ENCODE results near the gene KLF6. TPM values are rescaled to one million over a fixed set of nuclear protein-coding genes. Genes with fewer than 3 reads are reported as not detected.

Gene KLF6
- total and polyA plus RNA-seq, 2 donors (not counting 1 experiment from before 2014, with no cell fraction given), result 175 to 921 TPM

DNA sequence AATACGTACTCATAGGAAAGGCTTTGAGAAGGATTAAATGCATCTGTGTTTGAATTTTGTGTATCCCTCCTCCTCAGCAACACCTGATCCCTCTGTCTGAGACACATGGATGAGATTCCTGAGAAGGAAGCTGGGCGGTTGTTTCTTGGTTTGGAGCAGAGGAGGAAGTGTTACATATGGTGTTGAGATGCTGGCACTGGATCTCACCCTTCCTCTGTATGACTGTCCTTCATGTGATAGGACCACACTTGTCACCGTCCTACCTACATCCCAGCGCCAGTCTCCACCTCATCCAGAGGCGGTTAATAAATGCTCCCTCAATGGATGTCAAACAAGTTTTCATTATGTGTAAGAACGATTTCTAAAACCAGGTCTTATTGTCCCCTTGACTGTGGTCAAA is 49.4 kb upstream of the KLF6 start:
- POLR2A ChIA-PET, result no interaction called here
- Mint-ChIP-seq H3K4me3 (no peak overlapping the region), H3K9me3 (ENCODE audit: insufficient read depth) (no peaks in the 10 kb centered on the region), H3K27ac (no peak overlapping the region), H3K27me3 (no peaks in the 10 kb centered on the region), H3K4me1 (peaks cover 19% of the 10 kb centered on the region)
- Histone ChIP-seq H3K4me3 (ENCODE audit: control extremely low read depth in 1 of 5, extremely low read depth in 1 of 5, insufficient read depth in 1 of 5, low read depth in 2 of 5, low read length in 4 of 5) (no peak overlapping the region), H3K4me2 (replicated peaks; ENCODE audit: low read depth, low read length, poor library complexity, severe bottlenecking) (no peak overlapping the region), H4K20me1 (ENCODE audit: control insufficient read depth, insufficient read depth, low read length, poor library complexity, severe bottlenecking) (no peaks in the 10 kb centered on the region), H3K4me1 (ENCODE audit: control insufficient read depth in 2 of 2, insufficient read depth in 2 of 2, low read length in 2 of 2) (peaks cover 14 to 17% of the 10 kb centered on the region in 2 donors), H3K79me2 (ENCODE audit: control insufficient read depth, insufficient read depth, low read length) (no peaks in the 10 kb centered on the region), H3K27me3 (replicated peaks in 1 of 4; ENCODE audit: control extremely low read depth in 1 of 4, control insufficient read depth in 3 of 4, insufficient read depth in 4 of 4, low read length in 3 of 4) (no peaks in the 10 kb centered on the region), H3K27ac (ENCODE audit: low read length in 2 of 2) (no peak overlapping the region), H2AFZ (ENCODE audit: insufficient read depth, low read depth, low read length, poor library complexity, severe bottlenecking) (no peak overlapping the region), H3K9me3 (ENCODE audit: control extremely low read depth in 1 of 3, control insufficient read depth in 2 of 3, insufficient read depth in 1 of 3, low read length in 2 of 3) (no peaks in the 10 kb centered on the region), H3K9ac (ENCODE audit: low read length) (no peak overlapping the region), H3K36me3 (replicated peaks in 1 of 2; ENCODE audit: control extremely low read depth in 1 of 2, control insufficient read depth in 1 of 2, extremely low read depth in 1 of 2, insufficient read depth in 2 of 2, low read length in 1 of 2) (no peaks in the 10 kb centered on the region)
- CTCF ChIA-PET, result no interaction called here
- DNase-seq, result no peak
- intact Hi-C loops (cut with micrococcal nuclease), result no loop called here
- ATAC-seq (ENCODE audit: low read depth), result no peak
- 100% methylated on average over 2 of the region's 6 CpGs for WGBS (ENCODE audit: insufficient coverage)
- TF ChIP-seq, protein P1, sequence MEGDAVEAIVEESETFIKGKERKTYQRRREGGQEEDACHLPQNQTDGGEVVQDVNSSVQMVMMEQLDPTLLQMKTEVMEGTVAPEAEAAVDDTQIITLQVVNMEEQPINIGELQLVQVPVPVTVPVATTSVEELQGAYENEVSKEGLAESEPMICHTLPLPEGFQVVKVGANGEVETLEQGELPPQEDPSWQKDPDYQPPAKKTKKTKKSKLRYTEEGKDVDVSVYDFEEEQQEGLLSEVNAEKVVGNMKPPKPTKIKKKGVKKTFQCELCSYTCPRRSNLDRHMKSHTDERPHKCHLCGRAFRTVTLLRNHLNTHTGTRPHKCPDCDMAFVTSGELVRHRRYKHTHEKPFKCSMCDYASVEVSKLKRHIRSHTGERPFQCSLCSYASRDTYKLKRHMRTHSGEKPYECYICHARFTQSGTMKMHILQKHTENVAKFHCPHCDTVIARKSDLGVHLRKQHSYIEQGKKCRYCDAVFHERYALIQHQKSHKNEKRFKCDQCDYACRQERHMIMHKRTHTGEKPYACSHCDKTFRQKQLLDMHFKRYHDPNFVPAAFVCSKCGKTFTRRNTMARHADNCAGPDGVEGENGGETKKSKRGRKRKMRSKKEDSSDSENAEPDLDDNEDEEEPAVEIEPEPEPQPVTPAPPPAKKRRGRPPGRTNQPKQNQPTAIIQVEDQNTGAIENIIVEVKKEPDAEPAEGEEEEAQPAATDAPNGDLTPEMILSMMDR (IDR thresholded peaks at IDR 0.05), result no peak
- no peak for TF ChIP-seq EZH2 (IDR thresholded peaks at IDR 0.05; ENCODE audit: borderline replicate concordance, insufficient read depth, low read depth, low read length, poor library complexity, severe bottlenecking)

DNA sequence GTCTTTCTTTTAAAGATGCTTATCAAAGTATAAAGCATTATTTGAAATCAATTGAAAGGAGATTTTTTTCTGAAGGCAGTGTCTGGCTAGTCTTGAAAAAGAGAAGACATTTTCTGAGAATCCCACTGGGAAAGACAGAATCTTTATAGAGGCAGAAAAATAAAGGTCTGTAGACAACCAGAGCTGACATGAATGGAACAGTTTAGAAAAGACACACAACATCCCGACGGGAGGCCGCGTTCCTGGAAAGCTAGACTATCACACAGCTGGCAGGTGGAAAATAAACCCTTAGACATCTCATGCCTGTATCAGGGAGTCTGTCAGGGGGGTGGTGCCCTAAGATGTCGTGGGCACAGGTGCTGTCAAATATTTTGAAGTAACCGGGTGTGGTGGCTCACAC is 48.0 kb upstream of the KLF6 start:
- Histone ChIP-seq H3K79me2 (ENCODE audit: control insufficient read depth, insufficient read depth, low read length) (no peaks in the 10 kb centered on the region), H3K4me2 (replicated peaks; ENCODE audit: low read depth, low read length, poor library complexity, severe bottlenecking) (no peak overlapping the region), H3K4me3 (ENCODE audit: control extremely low read depth in 1 of 5, extremely low read depth in 1 of 5, insufficient read depth in 1 of 5, low read depth in 2 of 5, low read length in 4 of 5) (no peak overlapping the region), H4K20me1 (ENCODE audit: control insufficient read depth, insufficient read depth, low read length, poor library complexity, severe bottlenecking) (no peaks in the 10 kb centered on the region), H3K9me3 (ENCODE audit: control extremely low read depth in 1 of 3, control insufficient read depth in 2 of 3, insufficient read depth in 1 of 3, low read length in 2 of 3) (no peaks in the 10 kb centered on the region), H2AFZ (ENCODE audit: insufficient read depth, low read depth, low read length, poor library complexity, severe bottlenecking) (no peak overlapping the region), H3K27ac (ENCODE audit: low read length in 2 of 2) (no peak overlapping the region), H3K27me3 (replicated peaks in 1 of 4; ENCODE audit: control extremely low read depth in 1 of 4, control insufficient read depth in 3 of 4, insufficient read depth in 4 of 4, low read length in 3 of 4) (no peaks in the 10 kb centered on the region), H3K4me1 (ENCODE audit: control insufficient read depth in 2 of 2, insufficient read depth in 2 of 2, low read length in 2 of 2) (peaks cover 21 to 23% of the 10 kb centered on the region in 2 donors), H3K36me3 (replicated peaks in 1 of 2; ENCODE audit: control extremely low read depth in 1 of 2, control insufficient read depth in 1 of 2, extremely low read depth in 1 of 2, insufficient read depth in 2 of 2, low read length in 1 of 2) (no peaks in the 10 kb centered on the region), H3K9ac (ENCODE audit: low read length) (no peak overlapping the region)
- ChIA-PET CTCF (no interaction called here), POLR2A (no interaction called here)
- no peak for DNase-seq
- Mint-ChIP-seq H3K27ac (no peak overlapping the region), H3K27me3 (no peaks in the 10 kb centered on the region), H3K4me3 (no peak overlapping the region), H3K4me1 (peaks cover 30% of the 10 kb centered on the region), H3K9me3 (ENCODE audit: insufficient read depth) (no peaks in the 10 kb centered on the region)
- WGBS (ENCODE audit: insufficient coverage), result 92% methylated on average over 2 of the region's 6 CpGs
- no peak for TF ChIP-seq EZH2 (IDR thresholded peaks at IDR 0.05; ENCODE audit: borderline replicate concordance, insufficient read depth, low read depth, low read length, poor library complexity, severe bottlenecking)
- TF ChIP-seq, protein P1 (IDR thresholded peaks at IDR 0.05), result no peak
- no peak for ATAC-seq (ENCODE audit: low read depth)
- intact Hi-C loops (cut with micrococcal nuclease), result no loop called here
